HG02642 (cell line): ENCODE data around the gene EVL.

Experiments
- ATAC-seq: cut with Tn5 transposase; IDR thresholded peaks from one replicate; pipeline ENCODE4 v1.9.1; 2021; ENCODE audit warnings: mild to moderate bottlenecking; ENCODE audit not compliant: unreplicated experiment, poor library complexity

Gene EVL

GRCh38 chr14:100142073-100143040 is 77.1 kb downstream of the EVL start:
- no peak for ATAC-seq

- ATAC-seq, result no peak
Observed at GRCh38 chr14:100143523-100143922, 78.3 kb downstream of the EVL start.

GRCh38 chr14:100143934-100144333 is 78.7 kb downstream of the EVL start:
- ATAC-seq, result no peak

GRCh38 chr14:100144645-100144995 is 79.4 kb downstream of the EVL start:
- ATAC-seq, result no peak

- ATAC-seq, result no peak
Observed at GRCh38 chr14:100144996-100145646, 79.9 kb downstream of the EVL start.

GRCh38 chr14:100145682-100146464 is 80.7 kb downstream of the EVL start:
- no peak for ATAC-seq

- no peak for ATAC-seq
Observed at GRCh38 chr14:100146531-100147091, 81.4 kb downstream of the EVL start.

GRCh38 chr14:100147181-100147631 is 82.0 kb downstream of the EVL start:
- ATAC-seq, result no peak

GRCh38 chr14:100147691-100148464 is 82.7 kb downstream of the EVL start:
- ATAC-seq, result no peak

- no peak for ATAC-seq
Observed at GRCh38 chr14:100148837-100149731, 83.9 kb downstream of the EVL start.

- ATAC-seq, result no peak
Observed at GRCh38 chr14:100149851-100150611, 84.8 kb downstream of the EVL start.

- ATAC-seq, result no peak
Observed at GRCh38 chr14:100150932-100151587, 85.8 kb downstream of the EVL start.

GRCh38 chr14:100152091-100152490 is 86.9 kb downstream of the EVL start:
- ATAC-seq, result no peak

- no peak for ATAC-seq
Observed at GRCh38 chr14:100153560-100153959, 88.3 kb downstream of the EVL start.

GRCh38 chr14:100155049-100155621 is 89.9 kb downstream of the EVL start:
- no peak for ATAC-seq

- ATAC-seq, result no peak
Observed at GRCh38 chr14:100155756-100156616, 90.8 kb downstream of the EVL start.
